Measurements from ENCODE around the gene ZNF490. TPM values are rescaled to one million over a fixed set of nuclear protein-coding genes. Genes with fewer than 3 reads are reported as not detected.
A peak's percentile ranks its signal among the peaks of the same experiment; 100 is the strongest.

Gene ZNF490
- 7.8 and 8.1 TPM in 2 replicates for total RNA-seq
- 1.8 and 2.3 TPM in 2 replicates for polyA plus RNA-seq

- peaks cover 15% of the 10 kb centered on the region for H4K20me1 ChIP-seq (ENCODE audit: insufficient read depth, poor library complexity, severe bottlenecking)
- no peaks in the 10 kb centered on the region for H3K9me3 ChIP-seq (ENCODE audit: low read depth)
- H3K79me2 ChIP-seq: peaks cover 66% of the 10 kb centered on the region
- H3K4me3 ChIP-seq: peak within 1 kb of the TSS; percentile 66
- H2AFZ ChIP-seq: peak within 1 kb of the TSS; percentile 97
- TF ChIP-seq CTCF (IDR thresholded peaks at IDR 0.05; ENCODE audit: poor library complexity) (peak; percentile 33), EZH2 (IDR thresholded peaks at IDR 0.05; ENCODE audit: borderline replicate concordance) (no peak)
- H3K9me2 ChIP-seq (replicated peaks; ENCODE audit: insufficient read depth): no peaks in the 10 kb centered on the region
- H3K4me2 ChIP-seq: peak within 1 kb of the TSS; percentile 81
- DNase-seq (ENCODE audit: low spot score): peak; percentile 99
- H3K36me3 ChIP-seq (replicated peaks; ENCODE audit: insufficient read depth, low read depth): no peaks in the 10 kb centered on the region
- no peaks in the 10 kb centered on the region for H3K27me3 ChIP-seq
- peak within 1 kb of the TSS; percentile 97 for H3K27ac ChIP-seq
- peaks cover 8% of the 10 kb centered on the region for H3K4me1 ChIP-seq (ENCODE audit: insufficient read depth)
- under 1% methylated on average over 61 of the region's 61 CpGs for WGBS (ENCODE audit: low lambda C conversion rate, missing lambda C conversion rate)
These were observed at the start of gene ZNF490, which contains the start of gene ZNF791 for GRCh38 chr19:12610540-12611360. Gene ZNF490 (minus strand): TSS chr19:12610813. CDS start chr19:12610680, 133 bp downstream. Gene ZNF791 (plus strand): TSS chr19:12610920. CDS start chr19:12611080, 160 bp downstream.

GRCh38 chr19:12657966-12658365 is 47.4 kb upstream of the ZNF490 start:
- Histone ChIP-seq H3K79me2 (no peaks in the 10 kb centered on the region), H3K9me2 (replicated peaks; ENCODE audit: insufficient read depth) (no peaks in the 10 kb centered on the region), H3K9me3 (ENCODE audit: low read depth) (no peaks in the 10 kb centered on the region), H3K4me1 (ENCODE audit: insufficient read depth) (no peaks in the 10 kb centered on the region), H4K20me1 (ENCODE audit: insufficient read depth, poor library complexity, severe bottlenecking) (no peaks in the 10 kb centered on the region), H3K27ac (no peak overlapping the region), H3K4me2 (no peak overlapping the region), H2AFZ (no peak overlapping the region), H3K36me3 (replicated peaks; ENCODE audit: insufficient read depth, low read depth) (no peaks in the 10 kb centered on the region), H3K27me3 (no peaks in the 10 kb centered on the region), H3K4me3 (no peak overlapping the region)
- no peak for TF ChIP-seq CTCF (IDR thresholded peaks at IDR 0.05; ENCODE audit: poor library complexity)
- TF ChIP-seq EZH2 (IDR thresholded peaks at IDR 0.05; ENCODE audit: borderline replicate concordance): no peak
- no peak for TF ChIP-seq EZH2phosphoT487 (IDR thresholded peaks at IDR 0.05; ENCODE audit: low read depth, severe bottlenecking, unreplicated experiment)
- DNase-seq (ENCODE audit: low spot score): no peak
- over 99% methylated on average over 18 of the region's 22 CpGs for WGBS (ENCODE audit: low lambda C conversion rate, missing lambda C conversion rate)

- no peak for TF ChIP-seq EZH2phosphoT487 (IDR thresholded peaks at IDR 0.05; ENCODE audit: low read depth, severe bottlenecking, unreplicated experiment)
- no peak for TF ChIP-seq EZH2 (IDR thresholded peaks at IDR 0.05; ENCODE audit: borderline replicate concordance)
- TF ChIP-seq CTCF (IDR thresholded peaks at IDR 0.05; ENCODE audit: poor library complexity): no peak
- 91% methylated on average over 28 of the region's 50 CpGs for WGBS (ENCODE audit: low lambda C conversion rate, missing lambda C conversion rate)
- H2AFZ ChIP-seq: no peak overlapping the region
These were observed 46.4 kb upstream of the ZNF490 start for GRCh38 chr19:12656899-12657571.

More at GRCh38 chr19:12656899-12657571, 46.4 kb upstream of the ZNF490 start:
- Histone ChIP-seq H3K79me2 (no peaks in the 10 kb centered on the region), H3K36me3 (replicated peaks; ENCODE audit: insufficient read depth, low read depth) (no peaks in the 10 kb centered on the region), H3K4me1 (ENCODE audit: insufficient read depth) (no peaks in the 10 kb centered on the region), H3K27ac (no peak overlapping the region), H3K9me3 (ENCODE audit: low read depth) (no peaks in the 10 kb centered on the region), H3K4me2 (no peak overlapping the region), H4K20me1 (ENCODE audit: insufficient read depth, poor library complexity, severe bottlenecking) (no peaks in the 10 kb centered on the region), H3K9me2 (replicated peaks; ENCODE audit: insufficient read depth) (no peaks in the 10 kb centered on the region), H3K4me3 (no peak overlapping the region), H3K27me3 (no peaks in the 10 kb centered on the region)
- DNase-seq (ENCODE audit: low spot score): no peak

Data from hepatocyte (in vitro differentiated cells).